ENCODE measurements around the gene MAD1L1.

Gene MAD1L1

DNA sequence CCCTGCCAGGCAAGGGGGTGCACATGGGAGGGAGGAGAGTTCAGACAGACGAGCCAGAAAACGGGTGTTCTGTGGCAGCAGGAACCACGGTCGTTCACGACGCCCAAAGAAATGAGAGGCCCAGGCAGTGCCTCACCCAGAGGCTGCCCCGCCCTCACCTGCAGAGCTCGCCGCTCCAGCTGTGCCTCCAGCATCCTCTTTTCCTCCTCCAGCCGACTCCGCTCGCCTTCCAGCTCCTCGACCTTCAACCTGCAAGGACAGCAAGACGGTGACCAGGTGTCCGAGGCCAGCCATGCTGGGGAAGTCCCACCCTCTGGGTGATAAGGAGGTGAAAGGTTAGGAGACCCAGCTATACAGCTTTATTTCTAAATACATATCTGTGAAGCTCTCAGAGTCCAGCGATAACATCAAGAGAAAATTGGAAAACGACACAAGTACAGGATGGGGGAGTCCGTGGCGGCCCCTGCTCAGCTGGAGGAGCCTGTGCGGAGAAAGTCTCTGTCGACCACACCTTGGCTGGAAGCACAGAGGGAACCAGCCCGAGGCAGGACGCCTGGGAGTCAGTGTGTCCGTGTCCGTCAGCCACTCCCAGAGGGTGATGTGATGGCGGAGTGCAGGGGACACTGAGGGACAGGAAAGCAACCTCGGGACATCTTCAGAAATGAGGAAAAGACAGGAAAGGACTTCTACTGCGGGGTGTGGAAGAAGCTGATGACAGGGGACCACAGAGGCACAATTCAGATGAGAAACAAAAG, 275.1 kb downstream of the MAD1L1 start:
- no peak for DNase-seq (ENCODE audit: low read depth in 2 of 3, low spot score in 1 of 3)

DNA sequence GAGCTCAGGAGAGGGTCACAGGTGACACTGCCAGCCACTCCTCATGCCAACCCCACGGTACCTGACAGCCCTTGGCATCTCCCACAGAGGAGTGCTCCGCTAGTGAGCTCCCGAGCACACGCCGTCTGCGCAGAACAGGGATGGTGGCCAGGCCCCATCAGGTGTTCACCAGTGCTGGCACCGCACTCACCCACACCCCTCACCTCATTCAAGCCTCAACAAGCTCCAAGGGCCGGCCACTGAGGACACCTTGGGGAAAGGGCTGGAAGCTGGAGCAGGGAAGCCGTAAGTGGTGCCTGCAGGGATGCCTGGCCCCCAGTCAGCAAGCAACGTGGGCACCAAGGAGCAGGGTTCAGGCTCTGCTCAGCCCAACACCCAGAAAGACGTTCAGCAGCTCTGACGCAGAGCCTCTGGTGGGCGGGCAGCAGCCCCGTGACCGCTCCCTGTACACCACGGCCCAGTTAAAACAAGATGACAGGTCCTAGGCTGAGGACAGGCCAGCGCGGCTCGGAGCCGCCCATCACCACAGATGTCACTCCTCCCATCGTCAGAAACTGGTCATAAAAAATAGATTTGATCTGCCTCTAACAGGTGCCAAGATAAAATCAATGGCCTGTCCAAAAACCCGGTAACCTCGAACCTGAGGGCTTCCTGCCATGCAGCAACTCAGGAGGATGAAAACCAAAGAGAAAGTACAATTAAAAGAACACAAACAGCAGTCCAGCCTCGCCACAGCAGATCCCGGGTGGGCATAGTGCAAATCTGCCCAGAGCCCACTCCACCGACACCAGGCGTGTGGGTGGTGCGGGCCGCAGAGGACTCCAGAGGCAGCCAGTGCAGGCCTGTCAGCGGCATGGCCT, 275.9 kb downstream of the MAD1L1 start:
- no peak for DNase-seq (ENCODE audit: low read depth in 2 of 3, low spot score in 1 of 3)

- no peak for DNase-seq (ENCODE audit: low read depth in 2 of 3, low spot score in 1 of 3)
Measured at GRCh38 chr7:1956141-1956540, 276.6 kb downstream of the MAD1L1 start.

DNA sequence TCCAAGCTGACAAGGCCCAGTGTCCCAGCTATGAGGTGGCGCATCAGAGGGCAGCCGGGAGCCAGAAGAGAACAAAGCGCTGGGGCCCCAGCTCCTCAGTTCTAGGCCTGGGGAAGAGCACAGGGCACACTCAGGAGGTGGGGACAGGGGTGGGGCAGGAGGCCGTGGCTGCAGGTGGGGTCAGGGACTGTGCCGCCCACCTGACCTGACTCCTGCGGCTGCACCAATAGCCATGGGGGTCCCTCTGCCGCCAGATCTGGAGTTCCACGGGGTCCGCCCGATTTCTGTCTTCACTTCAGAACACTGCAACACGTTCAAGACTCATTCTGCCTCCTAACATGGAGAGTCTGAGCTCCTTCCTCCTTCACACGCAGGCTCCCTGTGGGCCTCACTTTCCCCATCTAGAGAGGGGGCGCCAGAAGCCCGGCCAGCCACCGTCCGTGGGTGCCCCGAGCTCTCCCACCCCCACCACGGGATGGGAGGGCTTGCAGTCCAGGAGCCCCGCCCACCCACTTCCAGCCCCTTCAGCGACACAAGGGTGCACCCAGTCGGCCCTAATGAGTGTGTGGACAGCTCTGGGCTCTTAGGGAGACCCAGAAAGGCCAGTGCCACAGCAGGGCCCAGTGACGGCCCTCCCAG, 278.3 kb downstream of the MAD1L1 start:
- DNase-seq (ENCODE audit: low read depth in 2 of 3, low spot score in 1 of 3) = no peak

DNA sequence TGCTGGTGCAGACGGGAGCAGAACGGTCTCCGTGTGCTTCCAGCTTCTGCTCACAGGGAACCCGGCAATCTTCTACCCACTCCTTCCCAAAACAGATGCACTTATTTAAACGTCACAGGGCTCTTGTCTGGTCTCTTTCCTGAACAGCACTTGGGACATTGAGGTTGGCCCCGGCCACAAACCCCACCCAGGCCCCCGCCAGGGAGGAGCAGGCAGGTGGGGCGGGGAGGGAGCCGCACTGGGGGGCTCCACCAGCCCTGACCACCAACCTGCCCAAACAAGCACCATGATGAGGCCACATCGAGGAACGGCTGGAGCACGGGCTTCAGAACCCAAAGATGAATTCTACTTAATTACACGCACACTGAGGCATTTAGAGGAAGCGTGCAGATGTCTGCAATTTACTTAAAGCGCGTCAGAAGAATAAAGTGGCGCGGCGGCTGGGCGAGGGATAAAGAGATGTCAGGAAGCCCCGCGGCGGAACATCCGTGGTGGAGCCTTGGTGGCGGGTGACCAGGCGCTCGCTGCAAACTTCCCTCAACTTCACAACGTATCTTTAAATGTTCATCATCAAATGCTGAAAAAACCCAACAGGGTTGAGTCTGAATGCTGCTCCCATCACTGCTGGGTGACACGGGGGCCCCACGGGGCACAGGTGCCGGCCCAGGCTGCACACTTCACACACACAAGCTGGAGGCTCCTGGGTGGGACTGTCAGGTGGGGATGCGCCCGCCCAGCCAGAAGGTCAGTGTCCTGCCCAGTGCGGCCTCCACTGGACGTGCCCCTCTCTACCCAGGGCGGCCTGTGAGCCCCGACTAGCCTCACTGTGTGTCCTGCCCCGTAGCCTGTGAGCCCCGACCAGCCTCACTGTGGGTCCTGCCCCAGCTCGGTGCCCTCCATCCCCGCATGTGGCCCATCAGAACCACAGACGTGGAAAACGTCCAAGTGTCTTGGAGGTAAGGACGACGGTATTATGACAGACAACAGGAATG, 279.2 kb downstream of the MAD1L1 start:
- DNase-seq (ENCODE audit: low read depth in 2 of 3, low spot score in 1 of 3) = no peak

GRCh38 chr7:1952781-1953180, 280.0 kb downstream of the MAD1L1 start:
- no peak for DNase-seq (ENCODE audit: low read depth in 2 of 3, low spot score in 1 of 3)

DNA sequence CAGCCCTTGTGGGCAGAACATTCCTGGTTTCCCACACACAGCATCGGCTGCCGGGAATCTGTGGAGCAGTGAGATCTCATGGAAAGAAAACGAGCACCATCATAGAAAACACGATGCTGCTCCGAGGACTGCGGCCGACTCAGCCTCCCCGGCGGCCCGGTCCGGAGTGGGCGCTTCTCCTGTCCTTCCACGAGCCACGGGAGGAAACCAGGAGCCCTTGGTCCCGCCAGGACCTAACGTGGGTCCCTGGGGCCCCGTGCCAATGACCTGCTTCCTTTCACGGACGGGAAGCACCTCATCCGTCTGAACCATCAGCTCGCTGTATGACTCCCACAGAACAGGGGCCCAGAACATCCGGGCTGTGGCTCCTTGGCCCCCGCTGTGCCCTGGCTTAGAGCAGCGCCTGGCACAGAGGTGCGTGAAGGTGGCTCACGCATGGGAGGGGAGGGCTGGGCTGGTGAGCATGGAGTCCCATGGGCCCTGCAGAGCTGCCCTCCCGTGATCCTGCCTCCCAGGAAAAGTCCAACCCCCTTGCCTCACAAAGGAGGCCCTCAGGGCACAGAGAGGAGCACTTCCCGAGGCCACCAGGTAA, 280.5 kb downstream of the MAD1L1 start:
- no peak for DNase-seq (ENCODE audit: low read depth in 2 of 3, low spot score in 1 of 3)

DNA sequence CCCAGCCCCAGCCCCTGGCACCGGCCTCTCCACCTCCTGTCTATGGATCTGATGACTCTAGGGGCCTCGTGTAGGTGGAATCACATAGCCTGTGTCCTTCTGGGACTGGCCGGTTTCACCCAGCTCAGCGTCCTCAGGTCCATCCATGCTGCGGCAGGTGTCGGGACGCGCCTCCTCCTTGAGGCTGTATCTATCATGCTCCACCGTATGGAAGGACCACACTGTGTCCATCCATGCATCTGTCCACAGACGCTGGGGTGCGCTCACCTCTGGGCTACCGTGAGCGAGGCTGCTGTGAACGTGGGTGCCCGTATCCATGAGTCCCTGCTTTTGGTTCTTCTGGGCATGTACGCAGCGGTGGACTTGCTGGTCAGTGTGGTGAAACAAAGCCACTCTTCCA, 281.1 kb downstream of the MAD1L1 start:
- DNase-seq (ENCODE audit: low read depth in 2 of 3, low spot score in 1 of 3) = no peak

DNA sequence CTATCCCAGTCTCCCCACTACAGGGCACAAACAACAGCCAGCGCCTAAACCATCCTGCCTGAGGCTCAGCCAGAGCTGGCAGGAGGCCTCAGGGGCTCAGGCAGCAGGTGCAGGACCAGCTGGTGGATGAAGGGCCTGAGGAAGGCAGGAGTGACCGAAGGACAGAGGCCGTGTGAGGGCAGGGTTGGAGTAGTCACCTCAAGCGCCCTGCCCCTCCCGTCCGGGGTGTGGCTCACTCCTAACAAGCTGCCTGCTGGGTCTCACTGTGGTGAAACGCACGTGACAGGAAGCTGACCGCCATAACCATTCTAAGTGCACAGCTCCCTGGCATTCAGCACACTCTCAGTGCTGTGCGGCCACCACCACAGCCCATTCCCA, 281.6 kb downstream of the MAD1L1 start:
- DNase-seq (ENCODE audit: low read depth in 2 of 3, low spot score in 1 of 3) = no peak

DNA sequence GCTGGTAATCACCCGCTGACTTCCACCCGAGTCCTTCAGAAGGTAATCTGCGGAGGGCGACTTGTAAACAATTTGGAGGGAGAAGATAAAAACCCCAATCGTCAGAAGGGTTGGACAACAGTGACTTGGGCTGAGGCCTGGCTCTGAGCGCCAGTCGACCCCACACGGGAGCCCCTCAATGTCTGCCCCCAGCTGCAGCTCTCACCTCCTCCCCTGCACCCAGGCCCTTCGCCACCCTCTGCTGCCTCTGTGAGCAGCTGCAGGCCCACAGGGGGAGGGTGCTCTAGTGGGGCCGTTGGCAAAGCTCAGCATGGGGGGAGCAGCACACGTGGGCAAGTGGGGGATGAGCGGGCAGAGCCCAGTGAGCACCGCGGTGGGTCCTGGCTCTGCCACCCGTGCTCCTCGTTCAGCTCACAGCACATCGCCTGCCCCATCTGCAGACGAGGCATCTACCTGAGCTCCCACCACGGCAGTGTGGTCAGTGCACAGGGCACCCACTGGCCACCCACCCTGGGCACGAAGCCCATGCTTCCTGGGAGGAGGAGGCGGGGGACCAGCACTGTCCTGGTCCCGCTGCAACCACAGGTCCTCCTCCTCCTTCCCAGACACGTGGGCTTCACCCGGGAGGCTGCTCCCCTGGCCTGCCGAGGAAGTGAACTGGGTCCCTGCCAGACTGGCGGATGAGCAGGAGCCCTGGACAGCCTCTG, 282.1 kb downstream of the MAD1L1 start:
- no peak for DNase-seq (ENCODE audit: low read depth in 2 of 3, low spot score in 1 of 3)

DNA sequence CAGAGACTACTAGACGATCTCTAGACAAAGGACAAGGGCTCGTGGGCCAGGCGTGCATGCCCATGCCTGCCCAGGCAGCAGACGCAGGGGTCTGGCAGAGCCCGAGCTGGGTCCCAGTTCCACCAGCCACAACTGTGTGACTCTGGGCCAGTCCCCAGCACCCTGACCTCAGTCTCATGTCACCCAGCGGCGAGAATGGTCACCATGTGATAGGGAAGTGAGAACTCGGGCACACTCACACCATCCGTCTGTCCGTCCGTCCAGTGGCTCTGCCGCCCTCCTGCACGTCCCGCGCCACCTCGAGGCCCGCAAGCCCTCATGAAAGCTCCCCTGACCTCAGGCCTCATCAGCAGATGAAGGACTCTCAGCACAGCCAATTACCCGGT, 282.7 kb downstream of the MAD1L1 start:
- no peak for DNase-seq (ENCODE audit: low read depth in 2 of 3, low spot score in 1 of 3)

- no peak for DNase-seq (ENCODE audit: low read depth in 2 of 3, low spot score in 1 of 3)
Measured at GRCh38 chr7:1949681-1950055, 283.1 kb downstream of the MAD1L1 start.

DNA sequence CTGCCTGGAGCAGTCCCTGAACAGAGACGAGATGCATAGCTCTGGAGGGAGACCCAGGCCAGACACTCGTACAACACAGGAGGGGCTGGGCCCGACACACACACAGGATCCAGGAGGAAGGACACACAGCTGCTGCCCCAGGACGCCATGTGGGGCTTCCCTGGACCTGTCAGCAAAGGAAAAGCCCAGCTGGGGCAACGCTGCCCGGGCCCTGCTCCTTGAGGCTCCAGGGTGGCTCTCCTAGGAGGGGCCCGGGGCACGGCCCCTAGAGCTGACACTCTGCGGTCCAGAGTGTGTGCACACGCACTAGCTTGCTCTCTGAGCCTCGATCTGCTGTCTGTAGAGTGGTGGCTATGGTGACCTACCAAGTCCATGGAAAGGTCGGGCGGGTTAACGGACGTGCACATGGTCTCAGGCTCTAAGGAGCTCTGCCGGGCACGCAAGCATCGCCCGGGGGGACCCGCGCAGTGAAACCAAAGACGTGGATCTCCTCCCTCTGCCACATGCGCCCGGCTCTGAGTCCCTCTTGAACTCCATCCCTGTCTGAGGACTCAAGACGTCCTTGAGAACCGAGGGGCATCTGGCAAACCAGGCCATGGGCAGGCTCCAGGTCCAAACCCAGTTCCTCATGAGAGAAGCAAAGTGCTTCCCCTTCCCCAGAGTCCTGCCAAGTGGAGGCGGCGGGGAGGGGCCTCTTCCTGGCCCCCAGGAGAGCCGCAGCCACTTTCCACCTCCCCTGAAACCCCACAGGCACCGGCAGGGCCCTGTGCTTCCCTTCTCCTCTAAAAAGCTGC, 283.7 kb downstream of the MAD1L1 start:
- DNase-seq (ENCODE audit: low read depth in 2 of 3, low spot score in 1 of 3) = no peak

DNA sequence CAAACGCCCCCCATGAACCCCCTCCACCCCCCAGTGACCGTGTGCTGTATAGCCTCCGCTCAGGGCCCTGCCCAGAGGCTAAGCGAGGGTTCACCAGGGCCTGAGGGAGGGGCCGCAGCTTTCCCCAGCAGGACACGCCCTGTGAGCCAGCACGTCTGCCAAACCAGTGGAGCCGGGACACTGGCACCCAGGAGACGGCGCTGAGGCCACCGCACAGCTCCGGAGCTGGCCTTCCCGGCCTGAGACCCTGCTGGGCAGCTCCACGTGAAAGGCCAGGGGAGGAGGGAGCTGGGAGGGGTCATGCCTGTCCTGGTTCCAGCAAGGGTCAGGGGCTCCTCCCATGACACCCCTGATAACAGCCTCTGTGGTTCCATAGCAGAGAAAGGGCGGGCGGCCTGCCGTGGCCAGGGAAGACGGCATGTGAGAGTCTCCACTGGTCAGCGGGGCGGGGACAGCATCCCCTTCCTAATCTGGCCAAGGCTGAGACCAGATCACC, 284.4 kb downstream of the MAD1L1 start:
- DNase-seq (ENCODE audit: low read depth in 2 of 3, low spot score in 1 of 3) = no peak

- no peak for DNase-seq (ENCODE audit: low read depth in 2 of 3, low spot score in 1 of 3)
Measured at GRCh38 chr7:1947586-1948217, 285.0 kb downstream of the MAD1L1 start.

GRCh38 chr7:1946773-1947450, 285.8 kb downstream of the MAD1L1 start:
- no peak for DNase-seq (ENCODE audit: low read depth in 2 of 3, low spot score in 1 of 3)

GRCh38 chr7:1946025-1946772, 286.5 kb downstream of the MAD1L1 start:
- DNase-seq (ENCODE audit: low read depth in 2 of 3, low spot score in 1 of 3) = no peak

Measured in stimulated activated CD4-positive, alpha-beta T cell treated with anti-CD3 and anti-CD28 coated beads, Interleukin-12 subunit alpha, Interleukin-12 subunit beta, amount 100 ng/mL, for 48 hours (primary cell).